GM18499 (cell line): ENCODE measurements around the gene COX4I1.

Experiments used
- ATAC-seq: cut with Tn5 transposase; IDR thresholded peaks from one replicate; pipeline ENCODE4 v1.9.1; 2021; ENCODE audit warnings: moderate number of reproducible peaks; ENCODE audit not compliant: insufficient read depth, unreplicated experiment

COX4I1 gene

GRCh38 chr16:85765767-85766166 lies 33.7 kb upstream of the COX4I1 start:
- ATAC-seq: no peak

DNA sequence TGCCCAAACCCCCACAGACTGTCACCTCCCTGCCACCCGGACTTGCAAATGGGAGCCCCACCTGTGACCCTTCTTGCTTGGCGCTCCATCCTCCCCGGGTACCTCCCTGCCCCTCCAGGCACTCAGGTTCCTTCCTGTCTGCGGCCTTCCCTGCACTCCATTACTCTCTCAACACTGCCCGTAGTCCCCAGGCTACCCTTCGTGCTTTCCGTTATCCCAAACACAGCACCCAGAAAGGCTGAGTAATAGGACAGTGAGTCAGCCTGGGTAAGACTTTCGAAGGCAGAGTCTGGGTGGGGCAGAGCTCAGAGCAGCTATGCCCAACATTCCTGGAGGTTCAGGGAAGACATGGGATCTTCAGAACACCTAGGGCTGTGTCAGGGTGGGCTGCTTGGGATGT lies 32.0 kb upstream of the COX4I1 start:
- ATAC-seq: no peak

GRCh38 chr16:85768199-85768598 lies 31.3 kb upstream of the COX4I1 start:
- no peak for ATAC-seq

GRCh38 chr16:85770741-85771140 lies 28.8 kb upstream of the COX4I1 start:
- ATAC-seq: no peak

DNA sequence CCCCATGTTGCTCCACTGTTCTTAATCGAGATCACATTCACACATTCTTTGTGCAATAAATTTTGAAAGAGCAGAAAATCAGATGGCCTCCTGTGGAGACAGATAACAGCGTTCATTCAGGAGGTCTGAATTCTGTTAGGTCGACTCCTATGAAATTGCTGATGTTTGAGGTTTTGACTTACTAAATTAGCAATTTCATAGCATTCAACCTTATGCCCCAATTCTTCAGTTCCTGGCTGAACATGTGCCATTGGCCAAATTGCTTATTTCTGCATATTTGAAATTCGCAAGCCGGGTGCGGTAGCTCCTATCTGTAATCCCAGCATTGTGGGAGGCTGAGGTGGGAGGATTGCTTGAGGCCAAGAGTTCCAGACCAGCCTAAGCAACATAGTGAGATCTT lies 26.5 kb upstream of the COX4I1 start:
- no peak for ATAC-seq

DNA sequence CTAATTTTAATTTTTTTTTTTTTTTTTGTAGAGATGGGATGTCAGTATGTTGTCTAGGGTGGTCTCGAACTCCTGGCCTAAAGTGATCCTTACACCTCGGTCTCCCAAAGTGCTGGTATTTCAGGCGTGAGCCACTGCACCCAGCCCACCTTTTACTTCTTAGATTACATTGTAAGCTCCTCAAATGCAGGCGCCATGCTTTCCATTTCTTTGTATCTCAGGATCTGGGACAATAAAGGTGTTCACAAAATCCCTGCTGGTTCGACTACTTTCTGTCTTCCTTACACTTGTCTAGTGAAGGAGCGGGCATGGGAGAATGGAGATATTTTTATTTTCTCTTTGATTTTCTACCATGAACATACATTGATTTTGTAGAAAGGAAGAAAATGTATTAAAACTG lies 25.4 kb upstream of the COX4I1 start:
- no peak for ATAC-seq

- ATAC-seq: no peak
Observed at GRCh38 chr16:85774811-85775210, 24.7 kb upstream of the COX4I1 start.

DNA sequence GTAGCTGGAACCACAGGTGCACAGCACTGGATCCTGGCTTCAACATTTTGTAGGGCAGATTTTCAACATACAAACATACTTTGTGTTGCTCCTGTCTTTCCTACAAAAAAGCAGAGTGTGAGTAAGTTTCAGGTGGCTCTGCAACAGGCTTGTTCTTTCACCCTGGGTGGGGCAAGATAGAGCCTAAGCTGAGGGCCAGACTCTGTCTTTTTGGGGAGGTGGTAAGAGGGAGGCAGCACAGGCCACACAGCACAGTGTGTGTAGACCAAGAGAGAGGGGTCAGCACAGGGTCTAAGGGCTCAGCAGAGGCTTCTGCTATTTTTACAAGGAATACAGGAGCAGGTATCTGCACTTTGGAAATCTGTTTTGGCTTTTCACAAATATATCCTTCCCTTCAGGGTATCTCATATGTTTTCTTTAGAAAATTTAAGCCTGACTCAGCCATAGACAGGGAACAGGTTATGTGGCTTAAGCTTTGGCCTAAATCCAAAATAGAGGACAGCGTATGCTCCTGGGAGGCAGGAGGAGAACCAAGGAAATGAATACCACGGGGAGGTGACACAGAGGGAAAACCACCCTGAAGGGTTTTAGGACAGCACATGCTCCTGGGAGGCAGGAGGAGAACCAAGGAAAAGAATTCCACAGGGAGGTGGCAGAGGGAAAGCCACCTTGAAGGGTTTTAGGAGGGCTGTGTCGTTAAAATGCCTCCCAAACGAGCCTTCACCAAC lies 21.7 kb upstream of the COX4I1 start:
- no peak for ATAC-seq

GRCh38 chr16:85778873-85779272 lies 20.6 kb upstream of the COX4I1 start:
- ATAC-seq: no peak

GRCh38 chr16:85780281-85780680 lies 19.2 kb upstream of the COX4I1 start:
- ATAC-seq: no peak

GRCh38 chr16:85781156-85781555 lies 18.3 kb upstream of the COX4I1 start:
- no peak for ATAC-seq

DNA sequence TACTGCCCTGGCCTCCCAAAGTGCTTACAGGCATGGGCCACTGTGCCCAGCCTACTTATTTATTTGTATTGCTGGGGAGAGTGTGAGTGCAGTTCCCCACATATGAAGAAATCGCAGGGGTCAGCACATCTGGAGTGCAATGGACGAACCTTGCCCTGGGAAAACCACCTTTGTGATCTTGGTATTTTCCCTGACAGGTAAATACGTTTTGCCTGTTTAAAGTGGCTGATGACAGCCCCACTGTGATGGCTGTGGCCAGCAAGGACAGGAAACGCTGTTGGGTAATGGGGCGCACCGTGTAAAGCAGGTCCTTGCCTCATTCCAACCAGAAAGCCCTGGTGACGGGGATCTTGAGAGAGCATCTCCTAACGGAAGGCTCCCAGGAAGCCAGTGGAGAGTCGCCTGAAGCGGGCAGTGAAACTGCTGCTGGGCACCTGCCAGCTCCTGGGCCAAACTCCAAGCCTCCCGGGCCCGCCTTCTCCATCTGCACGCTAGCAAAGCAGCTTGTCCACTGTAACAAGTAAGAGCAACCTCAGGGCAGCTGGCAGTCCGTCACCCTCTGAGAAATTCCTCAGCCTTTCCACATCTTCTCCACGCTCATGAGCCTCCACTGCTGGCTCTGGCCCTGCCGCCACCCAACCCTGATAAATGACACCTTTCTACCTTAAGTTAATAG lies 17.7 kb upstream of the COX4I1 start:
- no peak for ATAC-seq

GRCh38 chr16:85782451-85782850 lies 17.0 kb upstream of the COX4I1 start:
- ATAC-seq: no peak

GRCh38 chr16:85783441-85783840 lies 16.1 kb upstream of the COX4I1 start:
- no peak for ATAC-seq

DNA sequence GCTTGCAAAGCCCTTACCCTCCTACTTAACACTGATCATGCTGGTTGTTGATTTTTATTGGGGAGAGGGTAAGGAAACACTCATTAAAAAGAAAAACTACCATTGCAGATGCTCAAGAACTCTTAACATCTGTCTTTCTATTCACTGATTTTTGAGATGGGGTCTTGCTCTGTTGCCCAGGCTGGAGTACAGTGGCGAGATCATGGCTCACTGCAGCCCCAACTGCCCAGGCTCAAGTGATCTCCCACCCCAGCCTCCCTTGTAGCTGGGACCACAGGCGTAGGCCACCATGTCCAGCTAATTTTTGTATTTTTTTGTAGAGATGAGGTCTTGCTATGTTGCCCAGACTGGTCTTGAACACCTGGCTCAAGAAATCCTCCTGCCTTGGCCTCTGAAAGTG lies 14.7 kb upstream of the COX4I1 start:
- ATAC-seq: no peak

DNA sequence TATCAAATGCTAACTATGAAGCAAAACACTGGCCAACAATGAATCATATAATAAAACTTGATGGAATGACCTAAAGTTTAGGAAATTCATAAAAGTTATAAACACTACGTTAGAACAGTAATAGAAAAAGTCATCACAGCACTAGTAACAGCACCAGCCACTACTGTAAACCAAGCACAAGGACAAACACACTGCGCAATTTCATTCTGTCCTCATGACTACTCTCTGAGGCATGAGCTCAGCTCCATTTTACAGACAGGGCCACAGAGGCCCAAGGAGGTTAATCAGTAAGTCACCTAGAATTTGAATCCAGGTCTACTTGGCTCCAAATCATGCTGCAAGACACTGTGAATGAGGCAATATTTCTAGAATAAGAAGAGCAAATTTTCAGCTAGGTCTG lies 13.6 kb upstream of the COX4I1 start:
- ATAC-seq: no peak

DNA sequence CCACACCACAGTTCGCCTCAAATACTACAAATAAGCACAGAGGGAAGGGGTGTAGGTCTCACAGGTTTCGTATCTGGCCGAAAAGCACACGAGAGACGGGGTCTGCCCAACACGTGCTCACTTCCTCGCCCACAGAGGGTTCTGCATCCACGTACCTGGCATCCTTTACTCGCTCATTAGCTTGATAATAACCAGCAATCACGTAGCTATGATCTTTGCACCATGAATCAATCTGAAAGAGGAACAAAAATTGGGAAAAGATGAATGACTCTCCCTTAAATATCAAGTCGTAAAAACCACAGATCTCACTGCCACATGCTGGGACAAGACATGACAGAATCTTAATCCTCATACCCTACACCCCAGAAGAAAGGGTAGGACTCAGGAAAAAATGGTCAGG lies 10.7 kb upstream of the COX4I1 start:
- ATAC-seq: no peak

GRCh38 chr16:85789773-85790172 lies 9.7 kb upstream of the COX4I1 start:
- ATAC-seq: no peak

DNA sequence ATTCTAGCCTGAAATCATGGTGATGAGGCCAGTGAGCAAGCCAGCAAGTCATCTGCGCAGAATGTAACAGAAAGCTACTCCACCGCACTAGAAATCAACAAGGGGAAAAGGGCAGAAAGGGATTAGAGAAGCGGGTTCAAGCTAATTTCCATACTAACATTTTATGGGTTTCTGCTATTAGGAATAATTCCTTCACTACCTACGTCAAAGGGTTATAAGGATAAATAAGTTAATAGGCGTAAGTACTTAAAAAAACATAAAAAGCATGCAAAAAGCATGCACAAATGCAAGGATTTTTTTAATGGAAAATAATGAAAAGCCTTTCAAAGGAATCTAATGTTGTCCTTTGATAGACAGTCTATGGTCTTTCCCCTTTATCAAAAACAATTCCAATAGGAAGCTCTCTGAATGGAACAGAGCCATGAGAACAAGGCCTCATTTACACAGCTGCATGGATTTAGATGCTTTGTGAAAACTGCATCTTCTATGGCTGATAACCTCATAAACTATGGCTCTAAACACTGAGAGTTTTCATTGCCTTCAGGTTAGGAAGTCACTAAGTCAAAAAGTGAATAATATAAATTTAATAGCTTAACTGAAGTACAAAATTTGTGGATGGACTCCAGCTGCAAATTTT lies 5.7 kb upstream of the COX4I1 start:
- no peak for ATAC-seq

DNA sequence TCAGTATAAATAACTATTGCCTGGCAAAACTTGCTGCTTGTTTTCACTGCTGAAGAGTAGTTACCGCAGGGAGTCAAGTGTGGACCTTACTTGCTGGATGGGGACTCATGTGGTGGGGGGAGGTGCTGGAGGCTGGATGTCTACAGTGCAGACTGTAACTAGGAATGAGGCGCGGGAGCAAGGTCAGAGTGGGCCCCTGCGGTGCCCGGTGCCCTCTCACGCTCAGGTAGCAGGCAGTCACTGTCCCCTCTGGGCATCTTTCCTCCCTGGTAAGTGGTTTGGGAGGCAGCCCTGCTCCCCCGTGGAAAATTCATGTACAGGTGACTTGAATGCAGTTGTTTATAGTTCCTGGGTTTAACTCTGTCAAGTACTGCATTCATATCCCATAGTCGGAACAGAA lies 4.8 kb upstream of the COX4I1 start:
- ATAC-seq: no peak

DNA sequence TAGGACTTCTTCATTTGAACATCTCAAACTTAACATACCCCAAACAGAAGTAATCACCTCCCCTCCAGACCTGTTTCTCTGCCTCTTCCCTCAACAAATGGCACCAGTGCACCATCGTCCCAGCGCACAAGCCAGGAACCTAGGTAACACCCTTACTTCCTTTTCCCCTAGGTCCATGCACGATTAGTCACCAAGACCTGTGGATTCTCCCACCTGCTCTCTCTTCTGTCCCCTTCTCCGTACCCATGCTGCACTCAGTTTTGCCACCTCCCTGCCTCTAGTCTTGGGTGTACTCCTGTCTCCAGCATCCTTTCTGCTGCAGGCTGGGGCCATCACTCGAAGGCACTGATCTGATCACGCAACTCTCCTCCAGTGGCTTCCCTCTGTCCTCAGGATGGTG lies 3.3 kb upstream of the COX4I1 start:
- ATAC-seq: no peak

GRCh38 chr16:85796599-85796998 lies 2.9 kb upstream of the COX4I1 start:
- no peak for ATAC-seq
